SIG-M5 (cell line): ENCODE data around the gene AGO3.
"Not testable (repeated sequence)": the region's sequence is repeated elsewhere in the genome, so short reads cannot be mapped to it uniquely, and the experiment has no call there.

Experiments used
- DNase-seq: peaks from one replicate; lab custom pipeline; 2025; lab: John Stamatoyannopoulos, UW

AGO3 gene

DNA sequence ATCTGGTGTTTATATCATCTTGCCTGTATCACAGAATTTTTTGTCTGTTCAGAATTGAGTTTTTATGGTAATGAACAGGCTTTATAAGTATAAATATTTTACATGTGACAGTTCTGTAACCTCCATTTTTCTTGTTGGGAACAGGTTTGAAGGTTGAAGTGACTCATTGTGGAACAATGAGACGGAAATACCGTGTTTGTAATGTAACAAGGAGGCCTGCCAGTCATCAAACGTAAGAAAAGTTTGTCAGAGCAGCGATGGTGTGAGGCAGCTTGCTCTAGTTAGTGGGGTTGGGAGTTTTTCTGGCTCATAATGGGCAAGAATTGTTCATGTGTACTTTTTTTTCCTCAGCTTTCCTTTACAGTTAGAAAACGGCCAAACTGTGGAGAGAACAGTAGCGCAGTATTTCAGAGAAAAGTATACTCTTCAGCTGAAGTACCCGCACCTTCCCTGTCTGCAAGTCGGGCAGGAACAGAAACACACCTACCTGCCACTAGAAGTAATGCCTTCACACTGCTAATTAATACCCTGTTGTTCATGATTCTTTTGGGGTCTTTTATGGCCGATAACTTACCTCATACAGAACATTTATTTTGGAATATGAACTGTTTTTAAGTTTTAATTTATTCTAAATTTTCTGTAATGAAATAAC lies 77.8 kb downstream of the AGO3 start:
- DNase-seq: no peak

DNA sequence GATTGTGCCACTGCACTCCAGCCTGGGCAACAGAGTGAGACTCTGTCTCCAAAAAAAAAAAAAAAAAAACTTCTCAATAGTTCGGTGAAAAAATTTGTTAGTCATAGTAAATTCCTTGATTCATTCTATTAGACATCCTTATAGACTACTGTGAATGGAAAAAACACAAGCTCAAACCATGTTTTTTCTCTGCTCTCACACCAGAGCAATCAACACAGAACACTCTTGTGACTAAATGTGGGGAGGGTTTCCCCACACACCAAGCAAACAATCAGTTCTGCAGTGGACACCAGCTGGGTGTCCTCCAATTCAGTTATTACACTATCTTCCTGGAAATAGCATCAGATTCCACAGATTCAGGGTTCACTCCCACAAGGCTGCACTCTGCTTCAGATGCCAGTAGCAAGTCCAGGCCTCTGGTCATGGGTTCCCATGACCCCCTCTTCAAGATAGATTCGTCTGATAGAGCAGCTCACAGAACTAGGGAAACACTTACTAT lies 83.9 kb downstream of the AGO3 start:
- DNase-seq: no peak

DNA sequence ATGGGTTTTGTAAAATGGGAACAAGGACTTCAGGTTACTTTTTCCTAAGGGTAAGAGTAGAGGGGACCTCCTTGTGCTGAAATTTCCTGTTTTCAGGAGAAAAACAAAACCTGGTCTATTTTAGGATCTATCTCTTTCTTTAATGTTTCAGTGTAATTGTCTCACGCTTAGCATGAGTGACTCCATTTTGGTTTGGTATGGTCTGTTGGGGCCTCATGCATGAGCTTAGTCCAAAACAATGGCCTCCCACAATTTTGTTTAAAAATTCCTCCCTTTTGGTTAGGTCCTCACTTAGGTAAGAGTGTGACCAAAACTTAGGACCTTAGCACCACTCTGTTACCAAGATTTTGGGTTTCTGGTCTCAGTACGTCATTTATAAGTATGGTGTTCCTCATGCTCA lies 85.8 kb downstream of the AGO3 start:
- no peak for DNase-seq

DNA sequence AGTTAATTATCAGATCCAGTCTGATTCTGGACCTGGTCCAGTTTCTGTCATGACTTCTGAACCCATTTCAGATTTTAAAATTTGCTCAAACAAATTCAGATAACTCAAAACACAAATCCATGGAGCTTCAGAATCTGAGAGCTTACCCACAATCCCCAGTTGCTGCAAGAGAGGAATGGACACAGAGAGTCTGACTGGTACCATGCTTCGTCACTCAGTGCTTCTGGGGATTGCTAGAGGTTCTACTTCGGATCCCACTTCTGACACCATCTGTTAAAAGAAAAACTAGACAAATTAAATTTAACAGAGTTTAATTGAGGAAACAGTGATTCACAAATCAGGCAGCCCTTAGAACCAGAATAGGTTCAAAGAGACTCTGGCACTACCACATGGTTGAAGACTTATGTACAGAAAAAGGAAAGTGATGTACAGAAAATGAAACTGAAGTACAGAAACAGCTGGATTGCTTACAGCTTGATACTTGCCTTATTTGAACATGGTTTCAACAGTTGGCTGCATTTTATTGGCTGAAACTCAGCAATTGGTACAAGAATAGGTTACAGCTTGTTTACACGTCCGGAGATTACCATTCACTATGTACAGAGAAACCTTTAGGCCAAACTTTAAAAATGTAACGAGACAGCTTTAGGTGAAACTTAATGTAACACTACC lies 92.3 kb downstream of the AGO3 start:
- DNase-seq: no peak

DNA sequence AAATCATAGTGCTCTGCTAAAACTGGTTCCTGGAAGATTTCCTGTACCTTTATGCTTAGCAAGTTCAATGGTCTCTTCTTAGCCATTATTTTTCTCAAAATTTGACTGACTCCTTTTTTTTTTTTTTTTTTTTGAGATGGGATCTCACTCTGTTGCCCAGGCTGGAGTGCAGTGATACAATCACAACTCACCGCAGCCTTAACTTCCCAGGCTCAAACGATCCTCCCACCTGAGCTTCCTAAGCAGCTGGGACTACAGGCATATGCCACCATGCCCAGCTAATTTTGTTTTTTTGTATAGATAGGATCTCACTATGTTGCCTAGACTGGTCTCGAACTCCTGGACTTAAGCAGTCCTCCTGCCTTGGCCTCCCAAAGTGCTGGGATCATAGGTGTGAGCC lies 93.1 kb downstream of the AGO3 start:
- DNase-seq: not testable (repeated sequence)

DNA sequence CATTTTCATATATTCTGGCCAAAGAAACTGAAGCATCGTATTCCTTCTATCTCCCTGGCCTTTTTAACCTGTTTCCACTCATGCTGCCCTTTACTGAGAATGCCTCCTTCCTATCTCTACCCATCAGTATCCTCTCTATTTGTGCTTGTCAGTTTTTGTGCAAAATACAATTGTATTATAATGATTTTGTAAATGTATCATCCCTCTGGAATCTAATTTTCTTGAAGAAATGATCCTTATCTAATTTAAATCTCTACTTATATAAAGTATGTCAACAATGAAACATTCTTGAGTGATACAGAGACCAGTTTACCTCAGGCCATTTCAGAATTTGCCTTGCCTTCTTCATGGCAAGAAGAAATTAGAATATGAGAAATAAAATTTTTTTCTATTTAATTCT lies 93.9 kb downstream of the AGO3 start:
- no peak for DNase-seq

DNA sequence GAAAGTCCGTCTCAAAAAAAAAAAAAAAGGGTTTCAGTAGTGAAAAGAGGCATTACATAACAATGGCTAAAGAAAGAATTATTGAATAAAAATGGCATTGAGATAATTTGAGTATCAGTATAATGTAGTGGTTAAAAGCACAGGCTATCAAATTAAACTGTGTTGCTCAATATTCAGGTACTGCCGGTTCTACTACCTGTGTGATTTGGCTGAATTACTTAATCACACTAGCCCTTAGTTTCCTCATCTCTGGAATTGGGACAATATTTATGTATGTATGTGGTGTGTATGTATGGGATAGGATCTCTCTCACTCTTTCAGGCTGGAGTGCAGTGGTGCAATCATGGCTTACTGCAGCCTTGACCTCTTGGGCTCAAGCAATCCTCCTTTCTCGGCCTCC lies 96.9 kb downstream of the AGO3 start:
- no peak for DNase-seq

DNA sequence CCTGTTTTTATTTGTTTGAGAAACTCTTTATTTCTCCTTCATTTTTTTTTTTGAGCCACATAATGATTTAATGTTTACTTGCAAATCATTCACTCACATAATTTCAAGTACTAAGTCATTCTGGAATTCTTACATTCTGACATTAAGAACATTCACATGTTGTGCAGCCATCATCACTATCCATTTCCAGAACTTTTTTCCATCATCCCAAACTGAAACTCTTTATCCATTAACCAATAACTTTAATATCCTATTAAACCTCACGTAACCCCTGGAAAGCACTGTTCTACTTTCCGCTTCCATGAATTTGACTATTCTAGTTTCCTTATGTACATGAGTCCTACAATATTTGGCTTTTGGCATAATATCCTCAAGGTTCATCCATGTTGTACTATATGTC lies 100.5 kb downstream of the AGO3 start:
- DNase-seq: no peak

DNA sequence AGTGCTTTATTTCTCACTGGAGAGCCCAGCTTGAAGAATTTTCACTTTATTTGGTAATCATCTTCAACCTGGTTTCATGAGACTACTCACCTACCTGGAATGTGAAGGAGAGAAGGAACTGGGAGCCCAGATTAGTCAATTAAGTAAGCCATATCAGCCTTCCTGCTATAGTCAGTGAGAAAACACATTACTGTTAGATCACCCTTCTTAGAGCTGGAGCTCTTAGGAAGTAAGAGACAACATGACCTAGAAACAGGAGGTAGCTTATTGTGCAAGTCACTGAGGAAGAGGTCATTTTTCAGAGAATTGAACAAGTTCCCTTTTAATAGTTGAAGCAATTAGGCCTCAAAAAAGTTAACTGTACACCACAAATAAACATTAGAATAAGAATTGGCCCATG lies 103.8 kb downstream of the AGO3 start:
- DNase-seq: no peak

DNA sequence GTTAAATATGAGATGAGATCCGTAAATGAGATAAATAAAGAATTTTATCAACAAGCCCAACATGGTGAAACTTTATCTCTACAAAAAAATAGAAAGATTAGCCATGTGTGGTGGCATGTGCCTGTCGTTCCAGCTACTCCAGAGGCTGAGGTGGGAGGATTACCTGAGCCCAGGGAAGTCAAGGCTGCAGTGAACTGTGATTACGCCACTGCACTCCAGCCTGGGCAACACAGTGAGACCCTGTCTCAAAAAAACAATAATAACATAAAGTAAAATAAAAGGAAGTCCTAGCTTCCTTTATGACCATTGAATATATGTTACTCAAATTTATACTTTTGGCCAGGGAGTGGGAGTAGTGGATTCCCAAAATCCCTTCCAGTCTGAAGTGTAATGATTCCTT lies 104.2 kb downstream of the AGO3 start:
- DNase-seq: no peak

DNA sequence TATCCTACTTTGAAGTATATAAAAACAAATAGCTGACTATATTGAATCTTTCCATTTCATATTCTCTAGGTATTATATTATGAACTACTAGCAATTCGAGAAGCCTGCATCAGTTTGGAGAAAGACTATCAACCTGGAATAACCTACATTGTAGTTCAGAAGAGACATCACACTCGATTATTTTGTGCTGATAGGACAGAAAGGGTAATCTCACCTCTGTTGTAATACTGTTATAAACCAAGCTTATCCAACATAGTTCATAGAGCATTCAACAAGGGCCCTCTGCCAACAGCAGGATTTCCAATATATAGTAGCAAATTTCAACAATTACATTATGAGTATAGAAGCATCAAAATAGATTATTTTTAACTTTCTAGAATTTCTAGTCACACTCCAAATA lies 109.3 kb downstream of the AGO3 start:
- no peak for DNase-seq

DNA sequence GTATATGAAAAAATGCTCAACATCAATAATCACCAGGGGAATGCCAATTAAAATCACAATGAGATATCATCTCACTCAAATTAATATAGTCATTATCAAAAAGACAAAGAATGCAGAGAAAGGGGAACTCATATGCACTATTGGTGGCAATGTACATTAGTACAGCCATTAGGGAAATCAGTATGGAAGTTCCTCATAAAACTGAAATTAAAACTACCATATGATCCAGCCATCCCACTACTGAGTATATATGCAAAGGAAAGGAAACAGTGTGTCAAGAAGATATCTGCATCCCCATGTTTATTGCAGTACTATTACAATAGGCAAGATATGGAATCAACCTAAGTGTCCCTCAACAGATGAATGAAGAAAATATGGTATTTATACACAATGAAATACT lies 120.9 kb downstream of the AGO3 start:
- no peak for DNase-seq

DNA sequence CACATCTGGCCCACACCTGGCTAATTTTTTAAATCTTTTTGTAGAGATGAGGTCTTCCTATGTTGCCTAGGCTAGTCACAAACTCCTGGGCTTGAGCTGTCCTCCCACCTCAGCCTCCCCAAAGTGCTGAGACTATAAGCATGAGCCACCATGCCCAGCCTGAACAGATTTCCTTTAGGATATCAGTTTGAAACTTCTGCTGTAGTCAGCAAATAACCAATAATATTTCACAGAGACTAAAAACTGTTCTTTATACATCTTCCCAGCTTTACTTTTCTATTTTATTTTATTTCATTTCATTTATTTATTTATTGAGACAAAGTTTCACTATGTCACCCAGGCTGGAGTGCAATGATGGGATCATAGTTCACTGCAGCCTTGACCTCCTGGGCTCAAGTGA lies 123.1 kb downstream of the AGO3 start:
- no peak for DNase-seq

DNA sequence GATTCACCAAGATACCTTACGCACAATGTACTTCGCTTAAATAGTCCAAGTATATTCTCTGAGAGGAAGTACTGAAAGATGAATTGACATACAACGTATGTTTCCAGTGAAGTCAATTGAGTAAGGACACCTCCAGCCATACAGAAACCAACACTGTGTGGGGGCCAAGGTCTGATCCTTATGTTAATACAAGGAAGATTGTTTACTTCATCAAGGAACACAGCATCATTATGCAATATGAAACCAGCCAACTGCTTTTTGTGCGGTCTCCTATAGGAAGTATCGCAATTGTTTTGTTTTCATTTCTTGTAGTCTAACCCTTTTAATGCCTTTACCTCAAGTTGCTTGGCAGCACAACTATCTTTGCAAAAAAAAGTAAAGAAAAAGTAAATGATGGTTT lies 124.8 kb downstream of the AGO3 start:
- no peak for DNase-seq

DNA sequence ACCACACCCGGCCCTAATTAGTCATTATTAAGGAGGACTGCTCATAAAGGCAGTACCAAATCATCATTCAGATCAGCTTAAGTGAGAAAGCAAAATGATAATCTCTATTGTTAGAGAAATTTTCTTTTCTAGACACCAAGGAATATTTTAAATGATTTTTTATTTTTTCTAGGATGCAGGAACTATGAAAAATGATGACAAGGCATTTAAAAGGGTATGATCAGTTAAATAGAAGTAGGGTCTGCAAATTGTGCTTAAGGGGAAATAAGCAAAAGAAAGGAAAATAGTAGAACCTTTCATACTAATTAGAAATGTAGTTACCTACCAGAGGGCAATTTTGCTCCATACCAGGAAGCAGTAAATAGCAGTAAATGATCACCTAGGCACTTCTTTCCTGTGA lies 131.4 kb downstream of the AGO3 start:
- DNase-seq: no peak

DNA sequence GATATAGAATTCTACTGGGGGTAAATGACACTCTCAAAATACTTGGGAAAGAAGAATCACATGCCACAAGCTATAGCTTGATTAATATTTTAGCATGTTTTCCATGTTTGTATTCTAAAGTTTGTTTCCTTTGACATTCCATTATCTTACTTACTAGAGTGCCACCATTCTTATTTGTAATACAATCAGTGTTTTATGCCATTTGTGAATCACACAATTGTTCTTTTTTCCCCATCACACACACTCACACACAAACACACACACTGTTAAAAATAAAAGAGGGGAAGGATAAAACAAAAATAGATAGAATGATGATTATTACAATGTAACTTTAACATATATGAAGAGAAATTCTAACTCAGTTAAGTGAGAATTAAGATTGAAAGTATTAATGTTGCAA lies 137.0 kb downstream of the AGO3 start:
- DNase-seq: no peak

DNA sequence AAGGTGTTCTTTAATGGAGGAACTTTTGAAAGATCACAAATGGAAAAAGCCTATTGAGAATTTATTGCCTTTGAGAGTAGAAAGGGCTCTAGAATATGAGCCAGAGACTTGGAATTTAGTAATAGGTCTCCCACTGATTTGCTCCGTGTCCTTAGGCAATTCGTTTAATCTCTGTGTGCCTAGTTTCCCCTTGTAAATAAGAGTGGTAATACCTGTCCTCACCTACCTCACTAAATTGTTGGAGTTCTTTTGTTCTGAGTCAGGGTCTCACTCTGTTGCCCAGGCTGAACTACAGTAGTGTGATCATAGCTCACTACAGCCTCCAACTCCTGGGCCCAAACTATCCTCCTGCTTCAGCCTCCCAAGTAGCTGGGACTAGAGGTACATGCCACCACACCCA lies 138.0 kb downstream of the AGO3 start:
- DNase-seq: no peak

DNA sequence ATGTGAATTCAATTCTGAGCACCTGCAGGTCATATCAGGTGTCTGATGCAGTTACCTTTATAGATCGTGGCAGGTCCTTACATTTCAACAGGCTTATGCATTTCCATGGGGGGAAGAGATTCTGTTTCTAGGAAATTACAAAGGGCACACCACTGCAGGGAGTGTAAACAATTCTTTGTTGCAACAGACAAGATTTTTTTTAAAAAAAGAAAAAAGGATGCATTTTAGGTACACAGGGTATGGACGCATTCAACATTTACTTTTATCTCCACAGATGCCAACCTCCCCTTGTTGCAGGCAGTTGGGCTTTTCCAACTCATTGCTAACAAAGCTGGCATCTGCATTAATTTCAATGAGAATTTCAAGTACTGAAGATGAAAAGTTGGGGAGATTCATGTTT lies 139.4 kb downstream of the AGO3 start:
- DNase-seq: no peak

DNA sequence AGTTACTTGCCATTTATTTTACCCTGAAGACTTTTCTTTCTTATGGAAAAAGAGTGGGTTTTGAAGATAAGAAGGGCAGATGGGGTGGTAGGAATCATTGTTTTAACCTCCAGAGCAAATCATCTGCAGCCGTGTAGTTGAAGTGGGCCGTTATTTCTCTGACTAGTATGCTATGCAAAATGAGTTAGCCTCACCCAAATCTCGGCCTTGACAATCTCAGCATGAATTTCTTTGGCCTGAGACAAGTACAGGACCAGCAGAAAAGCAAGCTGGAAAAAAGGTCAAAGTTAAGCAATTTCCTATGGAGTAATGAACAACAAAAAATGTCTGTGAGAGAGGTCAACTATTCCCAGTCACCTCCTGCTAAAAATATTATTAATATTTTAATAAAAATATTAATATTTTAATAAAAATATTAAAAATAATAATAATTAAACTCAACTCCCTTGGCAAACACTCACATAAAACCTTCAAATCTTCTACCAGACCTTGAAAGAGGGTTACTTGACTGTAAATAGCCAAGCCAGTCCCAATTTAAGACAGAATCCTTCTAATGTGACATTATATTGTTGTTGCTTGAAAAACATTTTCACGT lies 146.2 kb downstream of the AGO3 start:
- no peak for DNase-seq

DNA sequence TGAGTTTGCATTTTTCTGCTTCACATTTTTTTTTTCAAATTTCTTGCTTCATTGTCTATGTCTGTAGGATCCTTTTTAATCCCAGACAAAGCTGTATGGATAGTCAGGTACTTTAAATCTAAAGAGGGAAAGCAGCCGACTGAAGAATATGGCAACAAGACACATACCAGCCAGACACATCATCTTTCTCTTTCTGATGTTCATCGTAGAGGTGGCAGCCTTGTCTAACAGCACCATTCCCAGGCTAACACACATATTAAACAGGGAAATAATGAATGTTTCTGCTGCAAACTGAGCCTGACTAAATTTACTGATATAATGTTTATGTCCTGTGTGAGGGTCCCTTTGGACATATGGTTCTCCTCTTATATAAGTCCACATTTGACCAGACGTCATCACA lies 149.3 kb downstream of the AGO3 start:
- no peak for DNase-seq

DNA sequence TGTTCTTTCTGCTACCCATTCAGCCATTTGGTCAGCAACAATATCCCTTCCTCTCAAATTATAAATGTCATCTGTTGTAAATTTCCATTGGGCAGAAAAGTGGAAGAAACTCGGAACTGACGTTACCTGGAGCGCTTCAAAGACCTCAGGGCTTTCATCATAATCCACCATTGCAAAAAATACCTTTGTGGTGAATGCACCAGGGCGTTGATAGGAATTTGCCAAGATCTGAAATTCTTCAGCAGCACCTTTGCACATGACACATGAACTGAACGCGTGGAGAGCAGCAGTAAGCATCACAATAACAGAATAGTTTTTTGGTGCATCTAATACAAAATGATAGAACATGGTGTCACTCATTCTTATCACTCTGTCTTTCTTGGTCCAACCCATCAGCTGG lies 149.9 kb downstream of the AGO3 start:
- no peak for DNase-seq

DNA sequence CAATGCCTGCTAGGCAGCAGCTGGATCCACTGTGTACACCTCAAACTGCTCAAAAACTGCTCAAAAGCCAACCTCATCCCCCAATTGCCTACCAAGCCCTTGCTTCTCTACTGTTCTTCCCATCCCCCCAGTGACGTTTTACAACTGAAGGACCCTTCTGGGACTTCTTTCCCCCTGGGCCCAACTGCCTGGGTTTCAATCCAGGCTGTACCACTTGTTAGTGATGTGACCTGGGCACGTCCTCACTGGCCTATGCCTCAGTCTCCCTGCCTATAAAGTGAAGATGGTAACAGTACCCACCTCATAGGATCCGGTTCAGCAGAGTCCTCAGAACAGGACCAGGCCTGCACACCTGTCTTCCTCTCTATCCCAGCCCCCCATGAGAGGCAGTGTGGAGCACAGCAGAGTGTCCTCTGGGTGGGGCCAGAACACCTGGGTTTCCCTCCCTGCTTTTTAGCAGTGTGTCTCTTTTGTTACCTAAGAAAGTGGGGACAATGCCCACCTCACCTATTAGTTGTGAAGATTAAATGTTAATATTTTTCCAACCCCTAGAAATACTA lies 151.1 kb downstream of the AGO3 start:
- DNase-seq: no peak

DNA sequence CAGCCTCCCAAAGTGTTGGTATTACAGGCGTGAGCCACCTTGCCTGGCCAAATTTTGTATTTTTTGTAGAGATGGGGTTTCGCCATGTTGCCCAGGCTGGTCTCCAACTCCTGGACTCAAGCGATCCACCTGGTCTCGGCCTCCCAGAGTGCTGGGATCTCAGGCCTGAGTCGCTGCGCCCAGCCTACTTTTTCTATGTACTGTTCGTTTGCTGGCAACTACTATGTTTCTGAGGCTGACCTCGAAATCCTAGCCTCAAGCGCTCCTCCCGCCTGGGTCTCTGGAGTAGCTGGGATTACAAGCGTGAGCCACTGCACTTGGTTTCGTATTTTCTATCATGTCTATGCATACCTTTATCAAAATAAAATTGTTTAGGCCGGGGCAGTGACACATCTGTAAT lies 152.3 kb downstream of the AGO3 start:
- DNase-seq: no peak
